ENCODE measurements around the gene LRRC23. TPM values are rescaled to one million over a fixed set of nuclear protein-coding genes. Genes with fewer than 3 reads are reported as not detected.

LRRC23 gene
- total and polyA plus RNA-seq, 2 donors (not counting 1 experiment from before 2014, with no cell fraction given), result 5.3 to 14.4 TPM

DNA sequence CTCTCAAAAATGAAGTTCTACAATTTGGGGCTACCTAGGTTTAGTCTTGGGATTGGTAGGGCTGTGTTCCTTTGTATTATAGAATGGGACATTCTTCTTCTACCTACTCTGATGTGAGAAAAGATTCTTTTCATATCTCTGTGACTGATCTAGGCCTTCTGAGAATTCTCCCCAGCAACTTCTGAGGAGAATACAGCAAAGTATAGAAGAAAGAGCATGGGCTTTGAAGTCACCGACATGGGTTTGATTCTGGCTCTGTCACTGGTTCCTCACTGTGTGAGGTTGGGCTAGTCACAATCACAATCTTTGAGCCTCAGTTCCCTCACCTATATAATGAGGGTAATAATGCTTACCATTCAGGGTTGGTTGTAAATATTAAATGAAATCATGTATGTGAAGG lies 28.1 kb downstream of the LRRC23 start:
- H3K27ac ChIP-seq (ENCODE audit: low read length in 2 of 2), result no peak overlapping the region
- intact Hi-C loops (cut with micrococcal nuclease), result no loop called here
- ChIA-PET CTCF (interaction anchor here (0.7 to 3.3 kb wide), 5 partner anchors 11 to 63 kb away, joined by 3 to 10 read pairs (median 5); partner anchors contain the start of genes C12orf57, RNU7-1 and SPSB2), POLR2A (no interaction called here)
- peaks cover 0 to 16% of the 10 kb centered on the region in 2 experiments for H3K36me3 ChIP-seq (replicated peaks in 1 of 2; ENCODE audit: control extremely low read depth in 1 of 2, control insufficient read depth in 1 of 2, extremely low read depth in 1 of 2, insufficient read depth in 2 of 2, low read length in 1 of 2)
- ATAC-seq (ENCODE audit: low read depth) (no peak), DNase-seq (no peak)
- Mint-ChIP-seq H3K9me3 (ENCODE audit: insufficient read depth) (no peaks in the 10 kb centered on the region), H3K4me3 (no peak overlapping the region), H3K4me1 (peaks cover 40% of the 10 kb centered on the region), H3K27me3 (no peaks in the 10 kb centered on the region), H3K27ac (peak overlapping the region; percentile 34)
- H3K4me3 ChIP-seq (ENCODE audit: control extremely low read depth in 1 of 5, extremely low read depth in 1 of 5, insufficient read depth in 1 of 5, low read depth in 2 of 5, low read length in 4 of 5), result no peak overlapping the region
- H3K4me1 ChIP-seq (ENCODE audit: control insufficient read depth in 2 of 2, insufficient read depth in 2 of 2, low read length in 2 of 2), result peaks cover 19 to 30% of the 10 kb centered on the region in 2 donors
- H3K9ac ChIP-seq (ENCODE audit: low read length), result no peak overlapping the region
- no peak overlapping the region for H2AFZ ChIP-seq (ENCODE audit: insufficient read depth, low read depth, low read length, poor library complexity, severe bottlenecking)
- no peaks in the 10 kb centered on the region for H3K27me3 ChIP-seq (replicated peaks in 1 of 4; ENCODE audit: control extremely low read depth in 1 of 4, control insufficient read depth in 3 of 4, insufficient read depth in 4 of 4, low read length in 3 of 4)
- no CpG with 5 or more reads among the region's 1 CpG for WGBS (ENCODE audit: insufficient coverage)
- no peaks in the 10 kb centered on the region for H3K9me3 ChIP-seq (ENCODE audit: control extremely low read depth in 1 of 3, control insufficient read depth in 2 of 3, insufficient read depth in 1 of 3, low read length in 2 of 3)
- TF ChIP-seq CTCF (IDR thresholded peaks at IDR 0.05) (no peak), EZH2 (IDR thresholded peaks at IDR 0.05; ENCODE audit: borderline replicate concordance, insufficient read depth, low read depth, low read length, poor library complexity, severe bottlenecking) (no peak)
- H3K79me2 ChIP-seq (ENCODE audit: control insufficient read depth, insufficient read depth, low read length), result peaks cover 26% of the 10 kb centered on the region
- H4K20me1 ChIP-seq (ENCODE audit: control insufficient read depth, insufficient read depth, low read length, poor library complexity, severe bottlenecking), result no peaks in the 10 kb centered on the region
- no peak overlapping the region for H3K4me2 ChIP-seq (replicated peaks; ENCODE audit: low read depth, low read length, poor library complexity, severe bottlenecking)

DNA sequence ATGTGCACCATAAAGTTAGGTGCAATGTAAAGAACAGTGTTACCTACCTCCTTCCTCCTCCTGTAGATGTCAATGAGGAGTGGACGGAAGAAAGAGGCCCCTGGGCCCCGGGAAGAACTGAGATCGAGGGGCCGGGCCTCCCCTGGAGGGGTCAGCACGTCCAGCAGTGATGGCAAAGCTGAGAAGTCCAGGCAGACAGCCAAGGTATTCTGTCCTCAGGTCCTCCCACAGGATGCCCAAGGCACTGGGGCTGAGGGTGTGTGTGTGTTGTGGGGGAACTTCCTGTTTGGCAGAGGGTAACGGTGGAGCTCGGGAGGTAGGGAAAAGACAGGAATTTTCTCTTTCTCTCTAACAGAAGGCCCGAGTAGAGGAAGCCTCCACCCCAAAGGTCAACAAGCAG lies 29.5 kb downstream of the LRRC23 start:
- Histone ChIP-seq H4K20me1 (ENCODE audit: control insufficient read depth, insufficient read depth, low read length, poor library complexity, severe bottlenecking) (no peaks in the 10 kb centered on the region), H3K4me1 (ENCODE audit: control insufficient read depth in 2 of 2, insufficient read depth in 2 of 2, low read length in 2 of 2) (peaks cover 18 to 33% of the 10 kb centered on the region in 2 donors), H3K79me2 (ENCODE audit: control insufficient read depth, insufficient read depth, low read length) (peaks cover 20% of the 10 kb centered on the region), H3K27me3 (replicated peaks in 1 of 4; ENCODE audit: control extremely low read depth in 1 of 4, control insufficient read depth in 3 of 4, insufficient read depth in 4 of 4, low read length in 3 of 4) (no peaks in the 10 kb centered on the region), H3K27ac (ENCODE audit: low read length in 2 of 2) (peak overlapping the region in 1 of 2 donors; percentile 49), H3K4me2 (replicated peaks; ENCODE audit: low read depth, low read length, poor library complexity, severe bottlenecking) (no peak overlapping the region), H2AFZ (ENCODE audit: insufficient read depth, low read depth, low read length, poor library complexity, severe bottlenecking) (no peak overlapping the region), H3K4me3 (ENCODE audit: control extremely low read depth in 1 of 5, extremely low read depth in 1 of 5, insufficient read depth in 1 of 5, low read depth in 2 of 5, low read length in 4 of 5) (no peak overlapping the region), H3K9ac (ENCODE audit: low read length) (no peak overlapping the region), H3K36me3 (replicated peaks in 1 of 2; ENCODE audit: control extremely low read depth in 1 of 2, control insufficient read depth in 1 of 2, extremely low read depth in 1 of 2, insufficient read depth in 2 of 2, low read length in 1 of 2) (peaks cover 0 to 16% of the 10 kb centered on the region in 2 experiments), H3K9me3 (ENCODE audit: control extremely low read depth in 1 of 3, control insufficient read depth in 2 of 3, insufficient read depth in 1 of 3, low read length in 2 of 3) (no peaks in the 10 kb centered on the region)
- 87% methylated on average over 4 of the region's 8 CpGs for WGBS (ENCODE audit: insufficient coverage)
- Mint-ChIP-seq H3K9me3 (ENCODE audit: insufficient read depth) (no peaks in the 10 kb centered on the region), H3K27ac (no peak overlapping the region), H3K27me3 (no peaks in the 10 kb centered on the region), H3K4me3 (no peak overlapping the region), H3K4me1 (peaks cover 42% of the 10 kb centered on the region)
- ChIA-PET CTCF (interaction anchor here (0.9 to 3.6 kb wide), 8 partner anchors 9 to 65 kb away, joined by 3 to 19 read pairs (median 5); partner anchors contain the start of genes C12orf57 and RNU7-1), POLR2A (interaction anchor here (1.4 to 4.4 kb wide), 2 partner anchors 8 to 18 kb away, joined by 3 to 37 read pairs; partner anchors contain the start of gene ATN1)
- intact Hi-C loops (cut with micrococcal nuclease), result no loop called here
- TF ChIP-seq CTCF (IDR thresholded peaks at IDR 0.05), result no peak
- no peak for TF ChIP-seq EZH2 (IDR thresholded peaks at IDR 0.05; ENCODE audit: borderline replicate concordance, insufficient read depth, low read depth, low read length, poor library complexity, severe bottlenecking)
- no peak for DNase-seq
- no peak for ATAC-seq (ENCODE audit: low read depth)

Data from B cell (primary cell).